A673 (cell line): Measurements from ENCODE around the gene PPP2R1A. TPM values are rescaled to one million over a fixed set of nuclear protein-coding genes. Genes with fewer than 3 reads are reported as not detected.

Experiments
- BruUV-seq: library from RNA; stranded (reverse); fragments of 400-500 nt; replicated peaks from 2 replicates; lab custom pipeline; 2021; lab: Mats Ljungman, UMichigan
- CTCF ChIA-PET: fragments of 300-600 bp; sonication (Branson Sonifier 250); formaldehyde crosslinking; loops from one replicate; lab custom pipeline; 2022; ENCODE audit warnings: antibody characterized with exemption; lab: Charles Lee
- POLR2A ChIA-PET: fragments of 300-600 bp; sonication (Branson Sonifier 250); formaldehyde crosslinking; loops from one replicate; lab custom pipeline; 2022; ENCODE audit warnings: antibody characterized with exemption; ENCODE audit not compliant: low non-redundant PET; lab: Charles Lee
- DNase-seq: peaks from one replicate; pipeline ENCODE4 v3.0.0-alpha.2; 2015; ENCODE audit warnings: low spot score
- H3K27ac ChIP-seq: fragments of 200-600 bp; sonication (generic); 2 replicates; pipeline ENCODE4 v1.5.1; 2016; ENCODE audit warnings: mixed run types, low read depth, mild to moderate bottlenecking, mixed read lengths, antibody characterized with exemption, low read length; ENCODE audit not compliant: poor library complexity, severe bottlenecking
- H3K27me3 ChIP-seq: fragments of 200-600 bp; sonication (generic); replicated peaks from 2 replicates; pipeline ENCODE4 v1.6.1; 2017; ENCODE audit warnings: mixed run types, low read depth, mild to moderate bottlenecking, mixed read lengths, antibody characterized with exemption, low read length; ENCODE audit not compliant: insufficient read depth, poor library complexity
- H3K36me3 ChIP-seq: fragments of 200-600 bp; sonication (generic); 2 replicates; pipeline ENCODE4 v1.6.1; 2016; ENCODE audit warnings: mixed run types, mild to moderate bottlenecking, mixed read lengths, antibody characterized with exemption, low read length; ENCODE audit not compliant: insufficient read depth, poor library complexity, severe bottlenecking
- H3K4me1 ChIP-seq: fragments of 200-600 bp; sonication (generic); 2 replicates; pipeline ENCODE4 v1.6.1; 2017; ENCODE audit warnings: mixed run types, mild to moderate bottlenecking, mixed read lengths, antibody characterized with exemption, low read length; ENCODE audit not compliant: insufficient read depth, poor library complexity, severe bottlenecking
- H3K4me3 ChIP-seq: fragments of 200-600 bp; sonication (generic); 2 replicates; pipeline ENCODE4 v1.5.1; 2016; ENCODE audit warnings: low read depth, mixed run types, mild to moderate bottlenecking, mixed read lengths, low read length; ENCODE audit not compliant: poor library complexity, severe bottlenecking
- H3K9me3 ChIP-seq: fragments of 200-600 bp; sonication (generic); 2 replicates; pipeline ENCODE4 v1.6.1; 2016; ENCODE audit warnings: mixed run types, low read depth, mild to moderate bottlenecking, mixed read lengths, antibody characterized with exemption, low read length; ENCODE audit not compliant: poor library complexity, severe bottlenecking
- CTCF ChIP-seq: fragments of 300-800, 200-600 bp; sonication (generic); conservative IDR thresholded peaks from 2 replicates; pipeline ENCODE4 v1.5.1; 2017; ENCODE audit warnings: low read depth, mild to moderate bottlenecking, antibody characterized with exemption, low read length, moderate library complexity, mixed read lengths
- EZH2 ChIP-seq: fragments of 200-600 bp; sonication (generic); IDR thresholded peaks from 2 replicates; pipeline ENCODE4 v1.6.1; 2017; ENCODE audit warnings: borderline replicate concordance, low read depth, mild to moderate bottlenecking, mixed read lengths, antibody characterized with exemption, low read length; ENCODE audit not compliant: poor library complexity, severe bottlenecking
- intact Hi-C: fragments of 100-400 bp; cut with micrococcal nuclease; formaldehyde crosslinking; loops from one replicate; pipeline ENCODE4 v1.10.0; 2022; ENCODE audit not compliant: unreplicated experiment
- total RNA-seq: library from RNA; stranded (reverse); gene quantifications from 2 replicates; pipeline ENCODE4 v1.2.3, GENCODE V29; 2021

The PPP2R1A gene
- total RNA-seq, 1 experiment from 2014 or later = 324 TPM

- Histone ChIP-seq H3K27ac (no peak overlapping the region), H3K27me3 (no peaks in the 10 kb centered on the region), H3K9me3 (no peaks in the 10 kb centered on the region), H3K36me3 (peaks cover 61% of the 10 kb centered on the region), H3K4me3 (no peak overlapping the region), H3K4me1 (no peaks in the 10 kb centered on the region)
- TF ChIP-seq EZH2 (no peak), CTCF (no peak)
- ChIA-PET CTCF (no interaction called here), POLR2A (no interaction called here)
- BruUV-seq = no TSS peak
- intact Hi-C loops = no loop called here
- DNase-seq = no peak
These were observed 36.8 kb downstream of the PPP2R1A start for GRCh38 chr19:52226652-52227051.

GRCh38 chr19:52227196-52227940, 37.5 kb downstream of the PPP2R1A start:
- TF ChIP-seq EZH2 = no peak
- no peak for TF ChIP-seq CTCF
- ChIA-PET POLR2A (no interaction called here), CTCF (no interaction called here)
- no TSS peak for BruUV-seq
- no peak overlapping the region for H3K27ac ChIP-seq
- no peaks in the 10 kb centered on the region for H3K27me3 ChIP-seq
- peaks cover 54% of the 10 kb centered on the region for H3K36me3 ChIP-seq
- intact Hi-C loops = no loop called here
- H3K9me3 ChIP-seq = no peaks in the 10 kb centered on the region
- H3K4me3 ChIP-seq = no peak overlapping the region
- no peaks in the 10 kb centered on the region for H3K4me1 ChIP-seq
- no peak for DNase-seq

GRCh38 chr19:52227980-52228379, 38.1 kb downstream of the PPP2R1A start:
- Histone ChIP-seq H3K36me3 (peaks cover 48% of the 10 kb centered on the region), H3K4me3 (no peak overlapping the region), H3K27ac (no peak overlapping the region), H3K27me3 (no peaks in the 10 kb centered on the region), H3K4me1 (no peaks in the 10 kb centered on the region), H3K9me3 (no peaks in the 10 kb centered on the region)
- POLR2A ChIA-PET = no interaction called here
- intact Hi-C loops = no loop called here
- TF ChIP-seq EZH2 (no peak), CTCF (no peak)
- no TSS peak for BruUV-seq
- CTCF ChIA-PET = no interaction called here
- DNase-seq = no peak
